Kidney (tissue), 14 donors: ENCODE data around the gene NBDY. TPM values are rescaled to one million over a fixed set of nuclear protein-coding genes. Genes with fewer than 3 reads are reported as not detected.
A peak's percentile ranks its signal among the peaks of the same experiment; 100 is the strongest.

Source experiments
- DNase-seq, 5 donors: peaks; one replicate each; pipeline ENCODE4 v3.0.0-alpha.2; 2013 to 2020
- FAIRE-seq: peaks from 2 replicates; lab custom pipeline; 2012; peaks lifted over from hg19 to GRCh38; lab: Jason Lieb, UNC
- H3K27ac ChIP-seq, 2 donors: one replicate each; pipeline ENCODE4 v1.7.0; 2013; ENCODE audit warnings: low read depth in 2 of 2, low read length in 2 of 2, inconsistent platforms in 1 of 2
- H3K27me3 ChIP-seq: one replicate; pipeline ENCODE4 v1.7.1; 2013; ENCODE audit warnings: low read length, inconsistent platforms; ENCODE audit not compliant: control insufficient read depth, insufficient read depth
- H3K36me3 ChIP-seq, 3 donors: one replicate each; pipeline versions ENCODE4 v1.7.0 to v1.7.1; 2013; ENCODE audit warnings: low read length in 3 of 3, control low read depth in 1 of 3, inconsistent platforms in 1 of 3; ENCODE audit not compliant: insufficient read depth in 3 of 3, control insufficient read depth in 2 of 3
- H3K4me1 ChIP-seq, 3 donors: one replicate each; pipeline versions ENCODE4 v1.7.0 to v1.7.1; 2013; ENCODE audit warnings: low read length in 3 of 3, inconsistent platforms in 1 of 3, low read depth in 1 of 3; ENCODE audit not compliant: control insufficient read depth in 2 of 3, insufficient read depth in 2 of 3
- H3K4me3 ChIP-seq, 3 donors: one replicate each; pipeline versions ENCODE4 v1.7.0 to v1.8.1; 2013; ENCODE audit warnings: low read length in 3 of 3, control low read depth in 1 of 3, inconsistent platforms in 1 of 3
- H3K9ac ChIP-seq, 3 donors: one replicate each; pipeline versions ENCODE4 v1.7.0 to v1.7.1; 2013; ENCODE audit warnings: low read length in 3 of 3, control low read depth in 1 of 3, inconsistent platforms in 1 of 3
- H3K9me3 ChIP-seq, 3 donors: one replicate each; pipeline versions ENCODE4 v1.7.0 to v1.7.1; 2013; ENCODE audit warnings: low read length in 3 of 3, control low read depth in 1 of 3, inconsistent platforms in 1 of 3; ENCODE audit not compliant: control insufficient read depth in 2 of 3, insufficient read depth in 1 of 3
- CTCF ChIP-seq: IDR thresholded peaks from 3 replicates; pipeline ENCODE4 v1.5.1; 2012; ENCODE audit warnings: mild to moderate bottlenecking, moderate library complexity, borderline replicate concordance; ENCODE audit not compliant: insufficient read depth; ENCODE audit errors: extremely low read depth
- intact Hi-C: fragments of 100-400 bp; cut with DNase I; formaldehyde crosslinking; loops from one replicate; pipeline ENCODE4 v1.11.1; 2022
- polyA plus RNA-seq: library from polyadenylated mRNA; stranded (reverse); fragments of 350-450 nt; fragmentation: Illumina TruSeq; extraction: RNeasy Lipid Tissue Mini Kit (QIAGEN cat#74804); gene quantifications from one replicate; pipeline ENCODE4 v1.2.3, GENCODE V29; 2014; ENCODE audit warnings: low read depth, low replicate concordance; ENCODE audit not compliant: insufficient read depth
- total RNA-seq: library from RNA; stranded (reverse); fragmentation: NEBNext Ultra II Directional; extraction: Animal tissue kit (Norgen Biotek cat#: 25700); gene quantifications from one replicate; pipeline ENCODE4 v1.2.1, GENCODE V29; 2021
- donor health status: control.
- donor health status: control.
- donor health status: control.
- donor health status: control.
- donor health status: control.
- donor health status: DM: yes; HTN: yes; CAD: no.
- donor health status: Normal renal cell carcinoma (clear cell type).

NBDY gene
- total and polyA plus RNA-seq, 2 donors from 2014 or later: 50.8 to 88.7 TPM

- intact Hi-C loops: no loop called here
- no peak for FAIRE-seq
- DNase-seq: peak in 1 of 5 donors; percentile 5
Measured at GRCh38 chrX:56800307-56800706, 71.3 kb downstream of the NBDY start.

DNA sequence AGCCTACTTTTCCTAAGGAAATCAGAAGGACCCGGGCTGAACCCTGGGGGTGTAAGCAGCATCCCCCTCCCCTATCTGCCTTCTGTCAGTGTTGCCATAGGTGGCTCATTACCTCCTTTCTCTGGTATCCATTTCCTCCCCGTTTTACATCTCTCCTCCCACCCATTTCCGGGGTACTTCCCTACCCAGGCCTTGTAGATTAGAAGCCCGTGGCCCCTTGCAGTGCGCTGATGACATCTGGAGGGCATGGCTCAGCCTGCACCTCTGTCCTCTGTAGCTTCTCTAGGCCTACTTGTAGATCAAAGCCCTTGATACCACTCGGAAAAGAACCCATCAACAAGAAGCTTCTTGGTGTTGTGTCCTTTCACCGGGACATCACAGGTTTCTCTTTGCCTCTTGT, 71.8 kb downstream of the NBDY start:
- Histone ChIP-seq H3K36me3 (no peaks in the 10 kb centered on the region), H3K9ac (no peak overlapping the region), H3K9me3 (no peaks in the 10 kb centered on the region), H3K27me3 (no peaks in the 10 kb centered on the region), H3K4me3 (no peak overlapping the region), H3K27ac (no peak overlapping the region), H3K4me1 (no peaks in the 10 kb centered on the region)
- FAIRE-seq (no peak), DNase-seq (peak in 1 of 5 donors; percentile 7)
- no peak for TF ChIP-seq CTCF
- intact Hi-C loops: no loop called here

More at GRCh38 chrX:56800307-56800706, 71.3 kb downstream of the NBDY start:
- no peak overlapping the region for H3K9ac ChIP-seq
- TF ChIP-seq CTCF: no peak
- H3K4me3 ChIP-seq: no peak overlapping the region
- H3K9me3 ChIP-seq: no peaks in the 10 kb centered on the region
- no peaks in the 10 kb centered on the region for H3K36me3 ChIP-seq
- H3K4me1 ChIP-seq: no peaks in the 10 kb centered on the region
- no peaks in the 10 kb centered on the region for H3K27me3 ChIP-seq
- no peak overlapping the region for H3K27ac ChIP-seq

GRCh38 chrX:56802428-56802827, 73.4 kb downstream of the NBDY start:
- DNase-seq (no peak), FAIRE-seq (no peak)
- Histone ChIP-seq H3K9ac (no peak overlapping the region), H3K4me3 (peak overlapping the region in 1 of 3 donors; percentile 77), H3K9me3 (no peaks in the 10 kb centered on the region), H3K4me1 (no peaks in the 10 kb centered on the region), H3K36me3 (no peaks in the 10 kb centered on the region), H3K27ac (no peak overlapping the region), H3K27me3 (no peaks in the 10 kb centered on the region)
- intact Hi-C loops: no loop called here
- no peak for TF ChIP-seq CTCF
